HUES64 (cell line): ENCODE measurements around the gene RNF103.
"Not testable (repeated sequence)": the region's sequence is repeated elsewhere in the genome, so short reads cannot be mapped to it uniquely, and the experiment has no call there.

Experiments
- H3K27ac ChIP-seq: 2 replicates; pipeline ENCODE4 v1.7.0; 2013; ENCODE audit warnings: low read depth, low read length, inconsistent platforms
- H3K27me3 ChIP-seq: 2 replicates; pipeline ENCODE4 v1.6.1; 2013; ENCODE audit warnings: mild to moderate bottlenecking, low read length; ENCODE audit not compliant: insufficient read depth
- H3K36me3 ChIP-seq: 2 replicates; pipeline ENCODE4 v1.6.1; 2013; ENCODE audit warnings: mild to moderate bottlenecking, low read length; ENCODE audit not compliant: insufficient read depth
- H3K4me1 ChIP-seq: 2 replicates; pipeline ENCODE4 v1.6.1; 2013; ENCODE audit warnings: mild to moderate bottlenecking, low read length, moderate library complexity; ENCODE audit not compliant: insufficient read depth
- H3K4me3 ChIP-seq: 2 replicates; pipeline ENCODE4 v1.5.1; 2013; ENCODE audit warnings: mild to moderate bottlenecking, low read length, moderate library complexity
- H3K9ac ChIP-seq: 2 replicates; pipeline ENCODE4 v1.6.1; 2013; ENCODE audit warnings: mild to moderate bottlenecking, low read depth, low read length
- H3K9me3 ChIP-seq: 2 replicates; pipeline ENCODE4 v1.6.1; 2013; ENCODE audit warnings: low read depth, low read length; ENCODE audit not compliant: insufficient read depth
- WGBS: fragments of 150-250, 120-280 bp; methylation state at CpG from one replicate; pipeline ENCODE4 v1.1.7; 2013; ENCODE audit warnings: missing lambda C conversion rate; 5-methylcytosine and 5-hydroxymethylcytosine counted together

RNF103 gene

DNA sequence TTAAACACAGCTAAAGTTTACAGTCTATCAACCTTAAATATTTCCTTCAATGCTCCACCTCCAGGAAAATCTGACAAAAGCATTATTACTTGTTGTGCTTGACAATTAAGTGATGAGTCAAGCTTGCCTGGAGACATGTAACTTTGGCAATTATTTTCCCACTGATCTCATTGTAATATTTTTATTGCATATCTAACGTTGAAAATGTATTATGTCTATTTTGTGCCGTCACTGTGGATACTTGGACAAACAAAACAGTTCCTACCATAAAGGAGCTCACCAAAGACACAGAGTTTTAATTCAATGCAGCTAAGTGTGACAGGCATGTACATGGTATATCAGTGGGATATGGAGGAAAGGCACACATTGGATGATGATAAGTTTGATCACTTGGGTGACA is 24.7 kb downstream of the RNF103 start:
- Histone ChIP-seq H3K4me3 (no peak overlapping the region), H3K27me3 (no peaks in the 10 kb centered on the region), H3K36me3 (0 out of 2 replicates have a peak, but pooled peaks cover under 1% of the 10 kb centered on the region), H3K9ac (no peak overlapping the region), H3K27ac (no peak overlapping the region), H3K4me1 (no peaks in the 10 kb centered on the region), H3K9me3 (no peaks in the 10 kb centered on the region)
- 92% methylated on average over 2 of the region's 2 CpGs for WGBS

- WGBS = 69% methylated on average over 2 of the region's 2 CpGs
Measured at GRCh38 chr2:86596118-86596517, 27.5 kb downstream of the RNF103 start.

GRCh38 chr2:86593266-86593665 is 30.4 kb downstream of the RNF103 start:
- 98% methylated on average over 2 of the region's 2 CpGs for WGBS
- no peak overlapping the region for H3K4me3 ChIP-seq
- H3K27ac ChIP-seq = no peak overlapping the region

More at GRCh38 chr2:86596118-86596517, 27.5 kb downstream of the RNF103 start:
- Histone ChIP-seq H3K27me3 (0 out of 2 replicates have a peak, but pooled peaks cover 2% of the 10 kb centered on the region), H3K36me3 (no peaks in the 10 kb centered on the region), H3K9ac (no peak overlapping the region), H3K27ac (no peak overlapping the region), H3K4me3 (no peak overlapping the region), H3K4me1 (no peaks in the 10 kb centered on the region), H3K9me3 (no peaks in the 10 kb centered on the region)

GRCh38 chr2:86592547-86593230 is 31.0 kb downstream of the RNF103 start:
- 84% methylated on average over 3 of the region's 3 CpGs for WGBS

More at GRCh38 chr2:86593266-86593665, 30.4 kb downstream of the RNF103 start:
- H3K9ac ChIP-seq = no peak overlapping the region
- H3K36me3 ChIP-seq = no peaks in the 10 kb centered on the region
- 0 out of 2 replicates have a peak, but pooled peaks cover 2% of the 10 kb centered on the region for H3K27me3 ChIP-seq
- H3K9me3 ChIP-seq = no peaks in the 10 kb centered on the region
- no peaks in the 10 kb centered on the region for H3K4me1 ChIP-seq

GRCh38 chr2:86589701-86590100 is 34.0 kb downstream of the RNF103 start:
- H3K27ac ChIP-seq, H3K9ac ChIP-seq, H3K4me1 ChIP-seq, H3K27me3 ChIP-seq, H3K36me3 ChIP-seq, H3K9me3 ChIP-seq, H3K4me3 ChIP-seq: not testable (repeated sequence)
- WGBS = 94% methylated on average over 5 of the region's 5 CpGs

More at GRCh38 chr2:86592547-86593230, 31.0 kb downstream of the RNF103 start:
- Histone ChIP-seq H3K4me3 (no peak overlapping the region), H3K4me1 (no peaks in the 10 kb centered on the region), H3K9ac (no peak overlapping the region), H3K9me3 (no peaks in the 10 kb centered on the region), H3K36me3 (no peaks in the 10 kb centered on the region), H3K27ac (no peak overlapping the region), H3K27me3 (0 out of 2 replicates have a peak, but pooled peaks cover 2% of the 10 kb centered on the region)

GRCh38 chr2:86584151-86584913 is 39.3 kb downstream of the RNF103 start:
- no peak overlapping the region for H3K9ac ChIP-seq
- no peak overlapping the region for H3K27ac ChIP-seq
- no peaks in the 10 kb centered on the region for H3K36me3 ChIP-seq
- no peaks in the 10 kb centered on the region for H3K4me1 ChIP-seq
- no peaks in the 10 kb centered on the region for H3K9me3 ChIP-seq
- H3K27me3 ChIP-seq = no peaks in the 10 kb centered on the region
- WGBS = 91% methylated on average over 1 of the region's 2 CpGs
- no peak overlapping the region for H3K4me3 ChIP-seq

GRCh38 chr2:86580560-86580959 is 43.1 kb downstream of the RNF103 start:
- Histone ChIP-seq H3K27me3 (no peaks in the 10 kb centered on the region), H3K9me3 (0 out of 2 replicates have a peak, but pooled peaks cover 7% of the 10 kb centered on the region), H3K4me3 (no peak overlapping the region), H3K9ac (no peak overlapping the region), H3K27ac (no peak overlapping the region), H3K36me3 (no peaks in the 10 kb centered on the region), H3K4me1 (no peaks in the 10 kb centered on the region)

GRCh38 chr2:86577817-86578456 is 45.7 kb downstream of the RNF103 start:
- WGBS = 80% methylated on average over 1 of the region's 2 CpGs
- no peaks in the 10 kb centered on the region for H3K27me3 ChIP-seq

DNA sequence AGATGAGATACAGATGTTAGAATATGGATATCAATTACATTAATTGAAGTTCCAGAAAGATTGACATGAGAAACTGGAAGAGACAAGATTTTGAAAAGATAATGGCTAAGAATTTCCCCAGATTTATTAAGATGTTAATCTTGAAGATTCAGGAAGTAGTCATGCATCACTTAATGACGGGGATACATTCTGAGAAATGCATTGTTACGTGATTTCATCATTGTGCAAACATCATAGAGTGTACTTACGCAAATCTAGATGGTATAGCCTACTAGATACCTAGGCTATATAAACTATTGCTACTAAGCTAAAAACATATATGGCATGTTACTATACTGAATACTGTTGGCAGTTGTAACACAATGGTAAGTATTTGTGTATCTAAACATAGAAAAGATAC is 53.6 kb downstream of the RNF103 start:
- WGBS = 97% methylated on average over 3 of the region's 3 CpGs
- no peak overlapping the region for H3K9ac ChIP-seq
- H3K4me3 ChIP-seq = no peak overlapping the region
- H3K4me1 ChIP-seq = no peaks in the 10 kb centered on the region
- H3K36me3 ChIP-seq = no peaks in the 10 kb centered on the region
- H3K27me3 ChIP-seq = peaks cover 6% of the 10 kb centered on the region
- H3K27ac ChIP-seq = no peak overlapping the region
- no peaks in the 10 kb centered on the region for H3K9me3 ChIP-seq

More at GRCh38 chr2:86577817-86578456, 45.7 kb downstream of the RNF103 start:
- no peak overlapping the region for H3K9ac ChIP-seq
- H3K36me3 ChIP-seq = no peaks in the 10 kb centered on the region
- 0 out of 2 replicates have a peak, but pooled peaks cover 7% of the 10 kb centered on the region for H3K9me3 ChIP-seq
- no peak overlapping the region for H3K4me3 ChIP-seq
- no peak overlapping the region for H3K27ac ChIP-seq
- no peaks in the 10 kb centered on the region for H3K4me1 ChIP-seq

GRCh38 chr2:86566821-86567190 is 56.9 kb downstream of the RNF103 start:
- no peaks in the 10 kb centered on the region for H3K36me3 ChIP-seq
- no peak overlapping the region for H3K27ac ChIP-seq
- H3K4me1 ChIP-seq = 0 out of 2 replicates have a peak, but pooled peaks cover 3% of the 10 kb centered on the region
- H3K4me3 ChIP-seq = no peak overlapping the region
- H3K27me3 ChIP-seq = peaks cover 6% of the 10 kb centered on the region
- peaks cover 4% of the 10 kb centered on the region; the same call in 1 of the 2 replicates for H3K9me3 ChIP-seq
- H3K9ac ChIP-seq = no peak overlapping the region
